GF-D8 (cell line): ENCODE results near the gene PPP1R37.

ENCODE experiments used
- DNase-seq: peaks from one replicate; lab custom pipeline; 2025; lab: John Stamatoyannopoulos, UW

Gene PPP1R37

DNA sequence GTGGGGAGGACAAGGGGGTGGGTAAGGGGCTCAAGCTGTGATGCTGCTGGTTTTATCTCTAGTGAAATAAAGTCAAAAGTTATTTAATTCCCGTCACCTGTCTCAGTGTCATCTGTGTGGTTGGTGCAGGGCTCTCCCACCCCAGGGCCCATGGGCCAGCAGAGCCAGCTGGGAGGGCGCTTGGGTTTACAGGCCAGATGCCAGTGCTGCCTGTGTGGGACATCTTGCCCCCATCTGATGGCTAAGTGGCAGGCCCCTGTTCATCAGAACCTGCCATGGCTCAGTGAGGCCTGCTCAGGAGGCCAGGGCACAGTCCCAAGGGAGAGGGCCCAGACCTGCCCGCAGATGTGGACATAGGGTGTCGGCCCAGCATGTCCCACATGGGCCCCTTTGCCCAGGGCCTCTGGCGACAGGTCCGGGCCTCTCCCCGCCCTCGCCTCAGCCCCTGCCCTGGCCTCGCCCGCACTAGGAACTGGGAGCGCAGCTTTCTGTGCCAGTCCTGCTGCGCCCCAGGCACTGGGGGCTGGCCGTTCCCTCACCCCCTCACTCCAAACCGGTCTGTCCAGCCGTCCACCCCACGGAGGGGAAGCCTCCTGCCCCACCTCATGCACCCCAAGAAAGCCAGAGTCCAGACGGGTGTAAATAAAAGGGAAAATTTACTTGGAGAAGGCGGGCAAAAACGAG lies 22.0 kb upstream of the PPP1R37 start:
- no peak for DNase-seq

DNA sequence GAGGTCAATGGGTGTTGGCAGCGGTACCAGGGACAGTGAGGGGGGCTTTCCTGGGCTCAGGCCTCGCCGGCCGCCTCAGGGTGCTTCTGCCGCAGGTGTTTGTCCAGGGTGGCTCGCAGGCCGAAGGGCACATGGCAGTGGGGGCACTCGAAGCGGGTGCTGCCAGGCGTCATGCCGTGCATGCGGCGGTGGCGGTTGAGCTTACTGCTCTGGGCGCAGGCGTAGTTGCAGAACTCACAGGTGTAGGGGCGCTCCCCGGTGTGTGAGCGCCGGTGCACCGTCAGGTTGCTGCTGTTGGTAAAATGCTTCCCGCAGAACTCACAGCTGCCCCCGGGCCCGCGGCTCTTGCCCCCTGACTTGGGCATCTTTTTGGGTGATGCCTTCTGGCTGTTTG lies 21.4 kb upstream of the PPP1R37 start:
- no peak for DNase-seq

DNA sequence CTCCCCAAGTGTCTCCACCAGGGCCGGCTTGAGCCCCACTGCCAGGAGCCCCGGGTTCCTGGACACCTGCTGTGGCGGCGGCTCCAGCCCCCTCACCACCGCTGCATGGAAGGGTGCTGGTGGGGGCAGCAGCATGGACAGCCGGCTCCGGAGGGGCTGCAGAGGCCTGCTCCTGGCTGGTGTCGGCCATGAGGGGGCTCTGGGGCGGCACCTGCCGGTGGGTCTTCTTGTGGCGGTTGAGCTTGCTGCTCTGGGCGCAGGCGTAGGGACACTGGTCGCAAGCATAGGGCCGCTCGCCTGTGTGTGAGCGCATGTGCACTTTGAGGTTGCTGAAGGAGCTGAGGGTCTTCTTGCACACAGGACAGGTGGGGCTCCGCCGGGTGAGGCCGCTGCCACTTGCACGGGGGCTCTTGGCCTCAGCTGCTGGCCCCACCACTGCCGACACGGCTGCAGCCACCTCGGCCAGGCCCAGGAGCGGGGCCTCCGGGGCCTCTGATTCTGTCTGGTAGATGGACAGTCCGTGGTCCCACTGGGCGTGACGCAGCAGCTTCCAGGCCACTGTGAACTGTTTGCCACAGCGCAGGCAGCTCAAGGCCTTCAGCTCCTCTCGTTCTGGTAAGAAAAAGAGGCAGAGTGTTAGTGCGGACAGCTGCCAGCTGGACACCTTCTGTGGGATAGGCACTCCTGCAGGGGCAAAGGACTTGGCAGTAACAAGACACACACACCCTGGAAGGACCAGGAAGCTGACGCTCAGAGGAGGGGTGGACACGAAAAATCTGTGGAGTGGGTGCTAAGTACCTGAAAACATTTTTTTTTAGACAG lies 20.8 kb upstream of the PPP1R37 start:
- DNase-seq = no peak

DNA sequence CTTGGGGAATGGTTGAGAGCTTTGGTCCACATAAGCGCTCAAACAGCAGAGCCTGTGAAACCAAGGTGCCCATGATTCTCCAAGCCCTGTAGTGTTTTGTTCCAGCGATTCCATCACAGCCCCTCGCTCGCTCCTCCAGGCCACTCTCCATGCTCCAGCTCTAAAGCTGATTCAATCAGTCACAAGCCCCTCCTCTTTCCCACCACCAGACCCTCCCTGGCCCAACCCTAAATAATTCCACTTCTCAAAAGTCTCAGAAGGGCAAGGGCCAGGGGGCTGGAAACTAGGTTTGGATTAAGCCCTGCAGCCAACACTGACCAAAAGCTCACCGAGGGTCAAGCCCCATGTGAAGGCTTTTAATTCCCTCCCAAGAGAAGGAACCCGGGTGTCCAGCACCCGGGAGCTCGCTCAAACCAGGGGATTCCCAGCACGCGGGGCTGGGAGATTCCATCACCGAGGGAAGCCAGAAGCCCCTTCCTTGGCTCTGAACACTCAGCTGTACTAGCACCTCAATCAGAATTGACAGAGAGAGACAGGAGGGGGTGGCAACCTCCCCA lies 18.2 kb upstream of the PPP1R37 start:
- no peak for DNase-seq

DNA sequence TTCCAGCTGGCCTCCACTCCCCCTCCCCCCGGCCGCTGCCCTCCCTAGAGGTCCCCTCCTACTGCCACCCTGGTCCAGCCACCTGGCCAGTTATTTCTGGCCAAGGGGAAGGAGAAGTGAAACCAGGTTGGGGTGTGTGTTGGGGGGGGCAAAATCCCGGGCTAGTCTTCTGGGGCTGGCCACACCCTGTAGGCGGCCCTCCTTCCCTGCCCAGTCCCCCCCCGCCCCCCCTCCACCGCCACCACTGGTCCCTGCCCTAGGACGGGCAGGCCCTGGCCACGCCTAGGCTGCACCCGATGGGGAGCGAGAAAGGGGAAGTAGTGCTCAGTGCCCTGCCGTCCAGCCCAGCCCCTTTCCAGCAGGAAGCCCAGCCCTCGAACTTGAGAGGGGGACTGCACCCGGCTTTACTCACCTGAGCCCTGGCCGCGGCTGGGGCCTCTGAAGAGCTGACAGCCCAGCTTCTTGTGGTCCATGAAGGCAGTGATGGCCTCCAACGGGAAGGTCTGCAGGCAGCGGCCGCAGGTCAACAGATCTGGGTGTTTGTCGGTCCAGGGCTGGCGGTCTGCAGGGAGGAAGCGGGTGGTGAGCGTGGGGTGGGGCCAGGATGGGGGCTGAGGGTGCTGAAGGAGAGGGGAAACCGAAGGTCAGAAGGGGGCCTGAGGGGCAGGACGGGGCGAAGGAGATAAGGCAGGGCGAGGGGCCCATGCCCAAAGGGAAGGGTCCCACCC lies 17.5 kb upstream of the PPP1R37 start:
- peak; percentile 76 for DNase-seq

DNA sequence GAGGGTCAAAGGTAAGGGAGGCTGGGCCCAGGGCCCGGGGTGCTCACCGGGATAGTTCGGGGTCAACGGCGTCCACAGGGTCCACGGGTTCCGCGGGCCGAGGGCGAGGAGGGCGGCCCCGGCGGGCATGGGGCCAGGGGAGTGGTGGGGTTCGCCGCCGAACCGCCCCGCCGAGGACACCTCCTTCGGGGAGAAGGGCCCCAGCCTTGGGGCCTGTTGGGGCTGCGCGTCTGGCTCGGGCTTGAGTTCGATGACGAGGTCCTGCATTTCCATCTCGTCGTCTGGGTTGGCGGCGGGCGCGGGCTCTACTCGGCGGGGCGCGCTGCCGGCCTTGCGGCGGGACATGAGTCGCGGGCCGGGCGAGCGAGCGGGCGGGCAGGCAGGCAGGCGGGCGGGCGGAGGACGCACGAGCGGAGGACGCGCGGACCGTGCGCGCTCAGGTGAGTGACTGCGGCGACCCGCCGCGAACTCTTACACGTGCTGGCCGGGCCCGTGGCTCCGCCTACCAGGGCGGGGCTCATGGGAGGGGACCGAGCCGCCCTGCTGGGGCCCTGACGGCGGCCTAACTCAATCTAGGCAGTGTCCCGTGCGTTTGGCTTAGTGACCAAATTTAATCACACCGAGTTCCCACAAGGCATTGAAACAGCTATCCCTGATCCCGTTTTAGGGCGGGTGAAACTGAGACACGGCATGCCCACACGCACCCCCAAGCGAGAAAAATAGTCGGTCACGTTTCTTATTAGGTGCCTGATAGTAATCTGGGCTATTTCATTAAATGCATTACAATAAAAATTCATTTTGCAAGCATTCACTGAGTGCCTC lies 16.7 kb upstream of the PPP1R37 start, which contains the start of gene ZNF296:
TSS of gene ZNF296 (minus strand) at position 450 of the 822 bp plus-strand sequence. CDS start at position 345, 105 bp downstream.
- peak; percentile 64 for DNase-seq

DNA sequence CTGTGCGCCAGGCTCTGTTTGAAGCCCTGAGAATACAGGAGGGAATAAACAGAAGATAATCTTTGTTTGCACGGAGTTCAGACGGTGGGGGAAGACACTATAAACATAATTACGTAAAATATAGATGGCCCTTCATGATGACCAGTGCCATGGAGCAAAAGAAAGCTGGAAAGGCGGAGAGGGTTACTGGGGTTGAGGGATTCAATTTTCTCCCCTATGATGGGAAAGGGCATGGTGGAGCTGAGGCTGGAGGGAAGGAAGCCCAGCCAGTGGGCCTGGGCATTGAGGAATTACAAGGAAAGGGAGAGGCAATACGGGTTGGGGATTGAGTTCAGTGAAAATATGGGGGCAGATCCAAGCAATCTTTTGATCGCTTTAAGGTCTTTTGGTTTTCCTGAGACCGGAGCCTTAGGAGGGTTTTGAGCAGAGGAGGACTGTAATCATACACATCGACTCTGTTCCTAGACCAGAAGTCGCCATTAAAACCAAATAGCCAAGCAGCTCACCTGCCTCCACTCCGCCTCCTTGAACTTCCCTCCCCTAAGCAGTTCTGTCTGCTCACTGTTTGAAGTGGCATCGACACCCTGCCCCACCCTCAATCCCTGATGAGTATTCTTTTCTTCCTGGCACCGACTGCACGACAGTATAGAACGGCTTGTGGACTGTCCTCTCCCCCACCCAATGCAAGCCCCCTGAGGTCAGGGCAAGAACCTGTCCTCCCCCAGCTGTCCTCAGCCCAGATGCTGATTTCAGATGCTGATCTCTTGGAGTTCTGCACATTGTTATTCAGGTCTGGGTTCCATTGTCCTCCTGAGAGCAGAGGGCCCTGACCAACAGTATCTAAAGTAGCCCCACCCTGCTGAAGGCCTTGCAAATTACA lies 15.9 kb upstream of the PPP1R37 start:
- no peak for DNase-seq

DNA sequence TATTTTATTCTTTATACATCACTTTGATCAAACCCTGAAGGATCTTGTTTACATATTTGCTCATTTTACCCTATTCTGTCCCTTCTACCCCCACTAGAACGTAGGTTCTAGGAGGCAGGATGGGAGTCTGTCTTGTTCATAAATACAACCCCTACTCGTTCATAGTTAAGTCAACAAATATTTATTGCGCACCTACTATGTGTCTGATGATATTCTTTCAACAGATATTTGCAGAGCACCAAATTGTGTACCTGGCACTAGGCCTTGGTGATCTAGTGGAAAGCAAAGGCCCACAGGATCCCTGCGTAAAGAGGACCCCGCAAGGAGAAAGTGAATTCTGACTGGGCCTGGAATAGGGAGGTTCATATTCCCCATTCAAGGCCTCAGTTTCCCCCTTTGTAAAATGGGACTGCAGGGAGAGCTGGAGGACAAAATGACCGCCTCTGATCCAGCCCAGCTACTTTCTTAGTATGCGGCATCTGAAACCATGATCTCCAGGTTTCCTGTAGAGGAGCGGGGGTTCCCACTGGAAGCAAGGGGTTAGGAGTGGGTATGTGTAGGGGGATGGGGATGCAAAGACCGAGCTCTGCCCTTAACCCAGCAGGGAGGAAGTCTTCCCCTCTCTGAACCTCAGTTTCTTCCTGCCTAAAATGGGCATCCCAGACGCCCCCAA lies 14.5 kb upstream of the PPP1R37 start:
- DNase-seq = no peak

DNA sequence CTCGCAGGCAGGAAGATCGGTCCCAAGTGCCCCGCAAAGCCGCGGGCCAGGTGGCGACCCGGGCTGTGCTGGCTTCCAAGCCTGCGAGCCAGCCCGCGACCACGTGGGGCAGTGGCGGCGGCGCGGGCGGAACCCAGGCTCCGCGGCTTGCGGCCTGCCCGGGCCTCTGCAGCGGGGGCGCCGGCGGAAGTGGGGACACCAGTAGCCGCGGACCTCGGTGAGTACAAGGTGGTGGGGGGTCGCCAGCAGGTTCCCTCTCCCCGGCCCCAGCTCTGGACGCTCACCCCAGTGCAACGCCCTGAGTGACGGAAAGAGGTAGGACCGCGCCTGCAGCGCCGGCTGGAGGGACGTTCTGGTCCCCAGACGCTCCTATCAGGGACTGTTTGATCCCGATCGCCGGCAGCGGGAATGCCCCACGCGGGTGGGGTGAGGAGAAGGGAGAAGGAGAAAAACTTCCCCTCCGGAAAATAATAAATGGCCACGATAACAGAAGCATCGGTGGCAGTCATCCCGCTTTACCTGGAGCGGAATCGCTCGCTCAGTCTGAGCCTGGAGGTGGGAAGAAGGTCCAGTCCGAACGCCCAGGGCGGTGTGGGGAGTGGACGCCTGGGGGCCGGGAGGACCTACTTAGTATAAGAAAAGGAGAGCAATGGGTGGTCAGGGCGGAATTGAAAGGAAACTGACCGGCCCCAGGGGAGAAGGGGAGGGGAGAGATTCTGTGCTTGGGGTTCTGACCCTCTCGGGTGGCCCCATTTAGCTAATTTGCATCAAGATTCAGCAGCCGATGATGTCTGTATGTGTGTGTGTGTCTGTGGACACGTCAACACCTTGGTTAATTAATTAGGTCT lies 13.7 kb upstream of the PPP1R37 start, which contains the start of gene GEMIN7:
TSS of gene GEMIN7 (plus strand) at position 198 of the 848 bp plus-strand sequence. CDS start 10,855 bp downstream, outside the sequence.
- DNase-seq = peak; percentile 44

DNA sequence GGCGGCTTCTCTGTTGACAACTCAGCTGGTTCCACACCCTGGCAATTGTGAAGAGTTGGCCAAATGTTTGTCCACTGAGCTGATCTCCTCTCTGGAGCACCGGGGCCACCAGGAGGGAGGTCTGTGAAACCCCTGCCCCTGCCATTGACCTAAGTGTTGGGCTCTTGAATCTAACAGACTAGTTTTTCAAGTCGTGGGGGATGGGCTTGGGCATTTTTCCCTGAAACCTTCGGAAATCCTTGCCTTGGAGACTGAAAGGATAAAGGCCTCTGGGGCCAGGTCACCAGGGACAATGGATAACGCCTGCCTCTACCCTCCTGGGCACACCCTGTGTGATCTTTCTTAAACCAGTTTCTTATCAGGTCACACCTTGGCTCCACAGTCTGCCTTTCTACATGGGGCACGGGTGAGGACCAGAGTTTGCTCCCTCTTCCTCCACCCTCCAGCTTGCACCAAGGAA lies 13.0 kb upstream of the PPP1R37 start:
- no peak for DNase-seq

DNA sequence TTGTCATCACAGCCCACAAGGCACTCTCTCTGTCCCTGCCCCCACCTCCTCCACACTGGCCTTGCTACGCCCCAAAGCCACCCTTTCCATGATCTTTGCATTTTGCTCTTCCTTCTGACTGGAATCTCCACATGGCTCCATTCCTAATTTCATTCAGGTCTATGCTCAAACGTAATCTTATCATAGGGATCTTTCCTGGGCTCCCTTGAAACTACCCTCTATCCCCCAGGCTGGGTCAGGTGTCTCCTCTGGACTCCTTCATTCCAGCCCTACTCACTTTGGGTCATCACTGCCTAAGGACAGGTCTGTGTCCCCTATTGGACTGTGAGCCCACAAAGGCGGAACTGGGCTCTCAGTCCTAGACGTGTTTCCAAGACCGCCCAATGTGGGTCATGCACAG lies 10.8 kb upstream of the PPP1R37 start:
- no peak for DNase-seq

DNA sequence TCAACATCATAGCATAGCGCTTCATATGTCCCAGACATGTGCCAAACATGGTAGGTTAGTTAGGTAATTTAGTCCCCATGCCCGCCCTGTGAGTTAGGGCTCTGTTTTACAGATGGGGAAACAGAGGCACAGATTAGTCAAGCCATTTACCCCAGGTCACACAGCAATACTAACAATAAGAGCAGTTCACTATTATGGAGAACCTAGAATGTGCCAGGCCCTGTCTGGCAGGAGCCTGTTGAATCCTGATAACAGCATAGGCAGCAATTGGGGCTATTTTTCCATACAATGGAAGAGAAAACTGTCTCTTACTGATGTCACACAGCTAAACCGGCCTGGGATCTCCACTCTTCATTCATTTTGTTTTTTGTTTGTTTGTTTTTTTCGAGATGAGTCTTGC lies 6.5 kb upstream of the PPP1R37 start:
- no peak for DNase-seq

DNA sequence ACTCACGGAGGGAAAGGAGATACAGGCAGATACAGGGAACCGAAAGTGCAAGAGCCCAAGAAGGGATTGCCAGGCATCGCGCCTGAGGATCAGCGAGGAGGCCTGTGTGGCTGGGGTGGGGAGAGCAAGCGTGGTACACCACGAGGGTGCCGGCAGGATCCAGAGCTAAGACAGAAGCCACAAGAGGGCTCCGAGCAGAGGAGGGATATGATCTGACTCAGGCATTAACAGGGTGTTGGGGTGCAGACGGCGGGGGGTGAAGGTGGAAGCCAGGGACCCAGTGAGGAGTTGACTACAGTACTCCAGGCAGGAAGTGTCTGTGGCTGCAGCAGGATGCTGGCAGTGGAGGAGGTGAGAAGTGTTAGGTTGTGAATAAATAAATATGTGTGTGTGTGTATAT lies 5.4 kb upstream of the PPP1R37 start:
- no peak for DNase-seq

DNA sequence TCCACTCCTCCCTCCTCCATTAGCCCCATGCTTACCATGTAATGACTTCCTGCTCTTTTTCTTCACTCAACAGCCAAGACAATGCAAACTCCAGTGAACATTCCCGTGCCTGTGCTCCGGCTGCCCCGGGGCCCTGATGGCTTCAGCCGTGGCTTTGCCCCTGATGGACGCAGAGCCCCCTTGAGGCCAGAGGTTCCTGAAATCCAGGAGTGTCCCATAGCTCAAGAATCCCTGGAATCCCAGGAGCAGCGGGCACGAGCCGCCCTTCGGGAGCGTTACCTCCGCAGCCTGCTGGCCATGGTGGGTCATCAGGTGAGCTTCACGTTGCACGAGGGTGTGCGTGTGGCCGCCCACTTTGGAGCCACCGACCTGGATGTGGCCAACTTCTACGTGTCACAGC lies 2.9 kb upstream of the PPP1R37 start:
- DNase-seq = no peak

DNA sequence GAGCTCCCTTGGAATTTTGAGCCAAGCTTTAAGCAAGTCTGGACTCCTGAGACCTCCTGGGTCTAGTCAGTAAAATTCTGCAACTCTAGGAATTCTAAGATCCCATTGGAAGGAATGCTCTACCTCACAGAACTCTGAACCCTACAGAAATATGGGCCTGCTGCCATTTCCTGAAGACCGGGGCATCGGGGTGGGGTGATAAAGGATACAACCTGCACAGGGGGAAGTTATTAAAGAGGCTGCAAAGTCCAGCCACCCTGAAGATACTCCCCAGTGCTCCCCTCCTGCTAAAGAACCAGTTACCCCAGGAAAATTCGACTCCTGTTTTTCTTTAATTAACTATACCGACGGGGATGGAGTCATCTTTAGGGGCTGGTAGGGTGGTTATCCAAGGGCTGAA lies 2.4 kb upstream of the PPP1R37 start:
- no peak for DNase-seq

DNA sequence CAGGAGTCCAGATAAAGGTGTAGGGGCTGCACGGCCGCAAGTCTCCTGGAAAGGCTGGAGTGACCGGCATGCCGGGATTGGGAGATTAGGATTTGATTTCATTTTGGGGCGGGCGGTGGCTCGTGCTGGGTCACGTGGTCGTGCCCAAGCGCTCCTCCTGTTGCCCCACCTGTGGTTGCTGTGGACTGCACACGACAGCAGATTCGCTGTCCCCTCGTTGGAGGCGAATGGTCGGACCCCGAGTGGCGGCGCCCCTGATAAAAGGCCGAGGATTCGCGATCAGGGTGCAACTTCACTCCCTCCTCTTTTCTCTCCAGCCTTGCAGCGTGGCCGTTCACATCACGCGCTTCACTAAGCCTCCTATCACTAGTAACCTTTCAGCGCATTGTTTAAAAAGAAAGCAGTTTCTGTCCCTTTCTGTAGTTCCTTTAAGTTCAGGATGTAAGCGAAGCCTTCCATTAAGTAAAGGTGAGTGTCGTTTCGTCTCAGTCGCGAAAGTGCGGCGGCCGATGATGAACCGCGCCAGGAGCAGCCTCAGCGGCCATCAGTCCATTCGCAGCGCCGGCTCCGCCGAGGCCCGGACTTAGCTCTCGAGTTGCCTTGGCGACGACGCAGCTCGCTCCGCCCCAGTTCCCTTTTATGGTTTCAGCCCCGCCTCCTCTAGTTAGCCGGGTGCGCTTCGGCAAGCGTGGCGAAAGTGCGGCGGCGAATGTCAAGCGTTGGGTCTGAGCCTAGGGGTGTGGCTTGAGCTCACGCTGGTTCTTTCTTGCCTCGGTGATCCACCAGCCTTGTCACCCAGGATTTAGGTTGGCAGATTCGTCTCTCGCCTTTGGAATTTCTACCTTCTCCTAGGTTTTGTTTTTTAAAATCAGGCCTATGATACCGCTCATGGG lies 1.7 kb upstream of the PPP1R37 start:
- DNase-seq = peak; percentile 78

DNA sequence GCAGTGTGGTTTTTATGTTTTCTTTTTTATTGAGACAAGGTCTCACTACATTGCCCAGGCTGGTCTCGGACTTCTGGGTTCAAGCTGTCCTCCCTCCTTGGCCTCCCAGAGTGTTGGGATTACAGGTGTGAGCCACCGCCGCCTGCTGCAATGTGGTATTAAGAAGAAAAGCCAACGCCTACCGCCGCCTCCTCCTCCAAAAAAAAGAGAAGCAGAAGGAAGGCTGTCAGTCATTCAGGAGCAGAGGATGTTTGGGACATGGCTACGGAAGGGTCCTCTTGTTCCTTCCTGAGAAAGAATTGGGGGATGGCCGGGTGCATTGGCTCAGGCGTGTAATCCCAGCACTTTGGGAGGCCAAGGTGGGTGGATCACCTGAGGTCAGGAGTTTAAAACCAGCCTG lies 1.2 kb downstream of the PPP1R37 start:
- no peak for DNase-seq

DNA sequence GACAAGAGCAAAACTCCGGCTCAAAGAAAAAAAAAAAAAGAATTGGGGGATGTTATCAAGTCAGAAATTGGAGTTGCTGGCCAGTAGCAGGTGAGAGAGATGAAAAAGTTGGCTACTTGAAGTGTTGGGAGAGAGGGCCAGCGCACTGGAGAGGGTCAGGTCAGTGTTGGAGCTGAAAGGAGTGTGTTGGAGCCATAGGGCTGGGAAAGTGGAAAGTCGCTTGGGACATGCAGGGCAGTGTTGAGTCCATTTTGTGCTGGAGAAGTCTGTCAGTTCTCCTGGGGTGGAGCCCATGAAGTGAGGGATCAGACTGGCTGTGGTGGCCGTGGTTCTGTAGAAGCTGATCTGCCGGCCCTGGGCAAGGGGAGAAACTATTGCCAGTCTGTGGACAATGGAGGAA lies 1.7 kb downstream of the PPP1R37 start:
- DNase-seq = no peak
